Stomach smooth muscle (tissue), 2 donors: ENCODE measurements around the gene NBEA.
A peak's percentile ranks its signal among the peaks of the same experiment; 100 is the strongest.

ENCODE experiments used
- H3K27ac ChIP-seq: one replicate; pipeline ENCODE4 v1.7.0; 2013; ENCODE audit warnings: mild to moderate bottlenecking, low read length, inconsistent platforms
- H3K27me3 ChIP-seq, 2 donors: one replicate each; pipeline ENCODE4 v1.7.0; 2013; ENCODE audit warnings: low read length in 2 of 2; ENCODE audit not compliant: insufficient read depth in 2 of 2, control insufficient read depth in 1 of 2
- H3K36me3 ChIP-seq, 2 donors: one replicate each; pipeline ENCODE4 v1.7.0; 2013; ENCODE audit warnings: low read length in 2 of 2; ENCODE audit not compliant: control insufficient read depth in 2 of 2, insufficient read depth in 2 of 2
- H3K4me1 ChIP-seq: one replicate; pipeline ENCODE4 v1.7.0; 2013; ENCODE audit warnings: low read length; ENCODE audit not compliant: control insufficient read depth, insufficient read depth
- H3K4me3 ChIP-seq, 2 donors: one replicate each; pipeline ENCODE4 v1.7.0; 2013; ENCODE audit warnings: low read length in 2 of 2
- H3K9ac ChIP-seq, 2 donors: one replicate each; pipeline ENCODE4 v1.7.0; 2013; ENCODE audit warnings: low read length in 2 of 2, mild to moderate bottlenecking in 1 of 2
- H3K9me3 ChIP-seq, 2 donors: one replicate each; pipeline ENCODE4 v1.7.0; 2013; ENCODE audit warnings: low read length in 2 of 2; ENCODE audit not compliant: control insufficient read depth in 2 of 2
- donor health status: healthy.
- donor health status: Pancreatic carcinoma.

The NBEA gene

DNA sequence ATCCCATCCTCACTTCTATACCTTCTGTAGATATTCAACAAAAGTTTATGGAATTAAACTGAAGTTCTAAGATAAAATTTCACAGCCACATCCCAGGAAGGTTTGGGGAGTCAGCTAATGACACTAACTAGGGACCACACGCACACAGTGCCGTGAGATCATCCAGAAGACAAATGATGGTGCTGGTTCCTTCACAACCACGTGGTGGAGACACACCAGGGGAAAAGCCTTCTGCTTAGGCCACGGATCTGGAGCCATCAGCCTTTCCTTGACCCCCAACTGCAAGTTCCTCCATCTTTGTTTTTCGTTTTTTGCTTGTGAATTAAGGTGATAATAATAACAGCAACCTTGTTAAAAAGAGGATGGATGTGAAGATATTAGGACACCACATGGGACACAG is 776.0 kb downstream of the NBEA start:
- H3K27ac ChIP-seq: no peak overlapping the region
- no peaks in the 10 kb centered on the region for H3K27me3 ChIP-seq
- no peaks in the 10 kb centered on the region for H3K9me3 ChIP-seq
- H3K9ac ChIP-seq: no peak overlapping the region
- H3K36me3 ChIP-seq: no peaks in the 10 kb centered on the region
- peaks cover 52% of the 10 kb centered on the region for H3K4me1 ChIP-seq
- H3K4me3 ChIP-seq: no peak overlapping the region

DNA sequence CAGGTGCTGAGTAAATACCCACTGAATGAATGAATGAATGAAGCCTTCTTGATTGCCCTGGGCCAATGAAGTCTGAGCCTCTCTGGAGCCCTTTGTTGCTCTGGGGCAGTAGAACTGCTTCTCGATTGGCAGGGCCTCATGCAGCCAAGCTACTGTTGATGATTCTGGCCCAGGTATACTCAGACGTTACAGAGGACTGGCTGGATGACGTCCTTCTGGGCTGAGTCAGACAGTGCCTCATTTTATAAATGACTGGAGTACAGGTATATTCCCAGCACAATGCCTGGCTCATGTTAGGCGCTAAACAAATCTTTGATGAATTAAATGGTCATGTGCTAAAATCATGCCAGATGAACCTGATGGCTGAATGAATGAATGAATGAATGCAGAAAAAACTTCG is 778.2 kb downstream of the NBEA start:
- H3K4me3 ChIP-seq: no peak overlapping the region
- no peak overlapping the region for H3K9ac ChIP-seq

DNA sequence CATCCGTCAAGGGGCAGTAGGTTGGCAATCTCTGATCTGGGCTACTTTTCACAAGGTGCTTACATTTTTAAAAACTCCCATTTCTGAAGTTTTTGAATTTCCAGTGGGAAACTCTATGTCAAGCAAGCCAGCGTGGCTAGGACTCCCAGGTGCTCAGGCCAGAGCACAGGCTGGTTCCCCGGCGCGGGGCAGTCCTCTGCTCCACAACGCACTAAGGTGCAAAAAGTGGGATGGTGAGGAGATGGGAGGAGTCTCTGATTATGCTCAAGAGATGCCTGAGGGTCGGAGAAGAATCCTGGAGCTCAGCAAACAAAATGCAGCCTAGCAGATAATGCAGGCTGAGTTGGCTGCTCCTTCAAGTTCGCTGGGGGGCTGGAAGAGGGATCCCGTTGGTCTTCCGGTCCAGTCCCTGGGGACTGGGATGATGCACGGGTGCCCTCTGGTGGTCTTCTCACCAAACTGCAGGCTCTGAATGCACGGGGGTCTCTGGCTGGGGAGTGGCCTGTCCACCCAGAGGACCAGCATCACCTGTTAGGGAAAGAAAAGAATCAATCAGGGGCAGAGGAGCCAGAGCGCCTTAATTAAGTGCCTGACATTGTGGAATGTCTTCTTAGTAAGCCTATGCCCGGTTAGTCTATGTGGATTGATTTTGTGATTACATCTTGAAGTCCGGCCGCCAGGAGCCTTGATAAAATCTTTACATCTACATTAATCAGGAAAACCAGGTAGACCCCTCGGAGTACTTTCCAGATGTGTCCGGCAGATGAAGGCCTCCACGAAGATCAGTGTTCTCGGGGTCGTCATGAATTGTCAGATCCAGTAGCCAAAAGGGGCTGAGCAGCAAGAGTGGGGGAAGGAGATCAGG is 778.9 kb downstream of the NBEA start:
- Histone ChIP-seq H3K4me1 (peaks cover 43% of the 10 kb centered on the region), H3K4me3 (peak overlapping the region; percentile 15 to 61), H3K9ac (no peak overlapping the region), H3K27me3 (no peaks in the 10 kb centered on the region), H3K9me3 (no peaks in the 10 kb centered on the region), H3K36me3 (no peaks in the 10 kb centered on the region), H3K27ac (peak overlapping the region; percentile 37)

More for the DNA sequence above, 778.2 kb downstream of the NBEA start:
- Histone ChIP-seq H3K27ac (no peak overlapping the region), H3K4me1 (peaks cover 47% of the 10 kb centered on the region), H3K27me3 (no peaks in the 10 kb centered on the region), H3K9me3 (no peaks in the 10 kb centered on the region), H3K36me3 (no peaks in the 10 kb centered on the region)
